IMR-90 (cell line): Measurements from ENCODE around the gene TNS3.

Experiments used
- CEBPB ChIP-seq: IDR thresholded peaks from 2 replicates; pipeline ENCODE4 v1.6.1; 2012; ENCODE audit warnings: low read depth, low read length, improper control_type of control experiment
- CTCF ChIP-seq: conservative IDR thresholded peaks from 2 replicates; pipeline ENCODE4 v1.5.1; 2012; ENCODE audit warnings: mild to moderate bottlenecking, low read depth, low read length, improper control_type of control experiment
- FOS ChIP-seq: fragments of 150-350 bp; IDR thresholded peaks from 2 replicates; pipeline ENCODE4 v1.6.1; 2016; ENCODE audit warnings: low read depth, low read length
- MXI1 ChIP-seq: IDR thresholded peaks from 2 replicates; pipeline ENCODE4 v1.6.1; 2012; ENCODE audit warnings: low read depth, mild to moderate bottlenecking, low read length, moderate library complexity, borderline replicate concordance
- NFE2L2 ChIP-seq: fragments of 150-350 bp; IDR thresholded peaks from 2 replicates; pipeline ENCODE4 v1.6.1; 2016; ENCODE audit warnings: low read depth, mild to moderate bottlenecking, low read length
- POLR2A ChIP-seq: IDR thresholded peaks from 2 replicates; pipeline ENCODE4 v1.6.1; 2012; ENCODE audit warnings: mild to moderate bottlenecking, low read depth, low read length
- RFX5 ChIP-seq: IDR thresholded peaks from 2 replicates; pipeline ENCODE4 v1.8.0; 2012; ENCODE audit warnings: low read depth, mild to moderate bottlenecking, low read length, moderate library complexity
- USF2 ChIP-seq: fragments of 150-350 bp; IDR thresholded peaks from 2 replicates; pipeline ENCODE4 v1.6.1; 2017; ENCODE audit warnings: mild to moderate bottlenecking, antibody characterized with exemption, low read length, low read depth

- TF ChIP-seq CTCF (no peak), MXI1 (no peak), USF2 (no peak), POLR2A (no peak), CEBPB (no peak), NFE2L2 (no peak), RFX5 (no peak), FOS (no peak)
Observed at GRCh38 chr7:47385536-47386125, 196.3 kb downstream of the TNS3 start.
